Activated CD8-positive, alpha-beta T cell treated with anti-CD3 and anti-CD28 coated beads for 36 hours (primary cell): ENCODE measurements around the gene STXBP1. TPM values are rescaled to one million over a fixed set of nuclear protein-coding genes. Genes with fewer than 3 reads are reported as not detected.
A peak's percentile ranks its signal among the peaks of the same experiment; 100 is the strongest.

Source experiments
- ATAC-seq: fragments of 200-7000 bp; cut with Tn5 transposase; one replicate; pipeline ENCODE4 v1.10.0; 2021; ENCODE audit warnings: mild to moderate bottlenecking, moderate library complexity
- CTCF ChIA-PET: fragments of 350-600 bp; sonication (Branson Sonifier 250); formaldehyde crosslinking; loops from one replicate; lab custom pipeline; 2021; ENCODE audit warnings: antibody characterized with exemption; lab: Charles Lee
- POLR2A ChIA-PET: fragments of 350-600 bp; sonication (Branson Sonifier 250); formaldehyde crosslinking; loops from one replicate; lab custom pipeline; 2021; ENCODE audit warnings: antibody characterized with exemption; lab: Charles Lee
- DNase-seq: peaks from one replicate; pipeline ENCODE4 v3.0.0-alpha.2; 2020
- H3K27ac Mint-ChIP-seq: one replicate; pipeline ENCODE4 v1.8.0; 2021; ENCODE audit warnings: mild to moderate bottlenecking, mixed read lengths
- H3K27me3 Mint-ChIP-seq: one replicate; pipeline ENCODE4 v1.8.0; 2021; ENCODE audit warnings: mixed read lengths
- H3K36me3 Mint-ChIP-seq: one replicate; pipeline ENCODE4 v1.8.0; 2021; ENCODE audit warnings: low read depth, mixed read lengths
- H3K4me1 Mint-ChIP-seq: one replicate; pipeline ENCODE4 v1.8.0; 2021; ENCODE audit warnings: low read depth, mixed read lengths
- H3K4me3 Mint-ChIP-seq: one replicate; pipeline ENCODE4 v1.8.0; 2021; ENCODE audit warnings: mild to moderate bottlenecking, moderate library complexity, mixed read lengths
- H3K9me3 Mint-ChIP-seq: one replicate; pipeline ENCODE4 v1.8.0; 2021; ENCODE audit warnings: mixed read lengths
- CTCF ChIP-seq: fragments of 200-600 bp; IDR thresholded peaks from one replicate; pipeline ENCODE4 v1.8.0; 2022; ENCODE audit warnings: antibody characterized with exemption, mild to moderate bottlenecking
- intact Hi-C: fragments of 100-400 bp; cut with micrococcal nuclease; formaldehyde crosslinking; loops from one replicate; pipeline ENCODE4 v1.10.0; 2022
- total RNA-seq, 2 experiments: library from RNA; stranded (reverse); gene quantifications; one replicate each; pipeline ENCODE4 v1.2.3, GENCODE V29; 2021

STXBP1 gene
- total RNA-seq, 2 experiments from 2014 or later, result 19.2 to 23.5 TPM

GRCh38 chr9:127714020-127714750 lies 102.1 kb downstream of the STXBP1 start:
- TF ChIP-seq CTCF, result no peak

GRCh38 chr9:127714951-127715469 lies 102.9 kb downstream of the STXBP1 start:
- no peak for DNase-seq
- CTCF ChIA-PET, result interaction anchor here (0.7 to 4.1 kb wide), 7 partner anchors 18 to 211 kb away, joined by 3 to 25 read pairs (median 3); partner anchors contain the start of gene TOR2A
- no peaks in the 10 kb centered on the region for H3K36me3 Mint-ChIP-seq
- peaks cover 34% of the 10 kb centered on the region for H3K4me1 Mint-ChIP-seq
- POLR2A ChIA-PET, result interaction anchor here (0.8 to 4.1 kb wide), 12 partner anchors 10 to 267 kb away, joined by 3 to 26 read pairs (median 4); partner anchors contain the start of gene TOR2A
- intact Hi-C loops, result no loop called here
- peak overlapping the region; percentile 89 for H3K4me3 Mint-ChIP-seq
- H3K9me3 Mint-ChIP-seq, result no peaks in the 10 kb centered on the region
- no peak for TF ChIP-seq CTCF
- H3K27ac Mint-ChIP-seq, result peak overlapping the region; percentile 93
- ATAC-seq, result peak; percentile 8
- no peaks in the 10 kb centered on the region for H3K27me3 Mint-ChIP-seq

More at GRCh38 chr9:127714020-127714750, 102.1 kb downstream of the STXBP1 start:
- DNase-seq, result no peak
- no peak overlapping the region for H3K27ac Mint-ChIP-seq
- peaks cover 27% of the 10 kb centered on the region for H3K4me1 Mint-ChIP-seq
- no peaks in the 10 kb centered on the region for H3K27me3 Mint-ChIP-seq
- no peak for ATAC-seq
- H3K4me3 Mint-ChIP-seq, result peak overlapping the region; percentile 89
- ChIA-PET POLR2A (interaction anchor here (3.1 to 4.1 kb wide), 2 partner anchors 10 to 21 kb away, joined by 13 to 26 read pairs; partner anchors contain the start of gene TOR2A), CTCF (interaction anchor here (1.1 to 4.1 kb wide), 4 partner anchors 21 to 210 kb away, joined by 3 to 25 read pairs (median 3); partner anchors contain the start of gene TOR2A)
- intact Hi-C loops, result no loop called here
- H3K9me3 Mint-ChIP-seq, result no peaks in the 10 kb centered on the region
- no peaks in the 10 kb centered on the region for H3K36me3 Mint-ChIP-seq

GRCh38 chr9:127715470-127716337 lies 103.6 kb downstream of the STXBP1 start, which contains the start of the genes PTRH1 and TTC16:
TSS of gene PTRH1 (minus strand) at chr9:127715663. CDS start at chr9:127715639, 24 bp downstream.
TSS of gene TTC16 (plus strand) at chr9:127716079. CDS start at chr9:127716146, 67 bp downstream.
- Mint-ChIP-seq H3K36me3 (no peaks in the 10 kb centered on the region), H3K4me1 (peaks cover 36% of the 10 kb centered on the region), H3K9me3 (no peaks in the 10 kb centered on the region), H3K27me3 (no peaks in the 10 kb centered on the region), H3K27ac (peak within 1 kb of the TSS; percentile 93), H3K4me3 (peak within 1 kb of the TSS; percentile 89)
- peak; percentile 98 for DNase-seq
- ATAC-seq, result peak; percentile 95
- no peak for TF ChIP-seq CTCF
- intact Hi-C loops, result no loop called here
- POLR2A ChIA-PET, result interaction anchor here (0.8 to 4.1 kb wide), 12 partner anchors 9 to 268 kb away, joined by 3 to 26 read pairs (median 4); partner anchors contain the start of gene TOR2A
- CTCF ChIA-PET, result interaction anchor here (0.6 to 4.1 kb wide), 7 partner anchors 17 to 179 kb away, joined by 3 to 25 read pairs (median 3); partner anchors contain the start of gene TOR2A

- ATAC-seq (no peak), DNase-seq (no peak)
- peaks cover 35% of the 10 kb centered on the region for H3K4me1 Mint-ChIP-seq
- intact Hi-C loops, result no loop called here
- H3K4me3 Mint-ChIP-seq, result peak overlapping the region; percentile 89
- H3K27me3 Mint-ChIP-seq, result no peaks in the 10 kb centered on the region
- ChIA-PET CTCF (interaction anchor here (0.8 to 4.1 kb wide), 3 partner anchors 19 to 154 kb away, joined by 3 to 25 read pairs (median 4); partner anchors contain the start of gene TOR2A), POLR2A (interaction anchor here (1.3 to 4.1 kb wide), 5 partner anchors 9 to 269 kb away, joined by 5 to 26 read pairs (median 7); partner anchors contain the start of gene TOR2A)
- H3K9me3 Mint-ChIP-seq, result no peaks in the 10 kb centered on the region
- H3K27ac Mint-ChIP-seq, result peak overlapping the region; percentile 93
- H3K36me3 Mint-ChIP-seq, result no peaks in the 10 kb centered on the region
- TF ChIP-seq CTCF, result no peak
These were observed 104.3 kb downstream of the STXBP1 start for GRCh38 chr9:127716412-127716811.
